HG03135 (cell line): Measurements from ENCODE around the gene ATP10A.

Experiments
- ATAC-seq: cut with Tn5 transposase; IDR thresholded peaks from one replicate; pipeline ENCODE4 v1.9.1; 2021; ENCODE audit warnings: mild to moderate bottlenecking, moderate library complexity; ENCODE audit not compliant: unreplicated experiment

The ATP10A gene

DNA sequence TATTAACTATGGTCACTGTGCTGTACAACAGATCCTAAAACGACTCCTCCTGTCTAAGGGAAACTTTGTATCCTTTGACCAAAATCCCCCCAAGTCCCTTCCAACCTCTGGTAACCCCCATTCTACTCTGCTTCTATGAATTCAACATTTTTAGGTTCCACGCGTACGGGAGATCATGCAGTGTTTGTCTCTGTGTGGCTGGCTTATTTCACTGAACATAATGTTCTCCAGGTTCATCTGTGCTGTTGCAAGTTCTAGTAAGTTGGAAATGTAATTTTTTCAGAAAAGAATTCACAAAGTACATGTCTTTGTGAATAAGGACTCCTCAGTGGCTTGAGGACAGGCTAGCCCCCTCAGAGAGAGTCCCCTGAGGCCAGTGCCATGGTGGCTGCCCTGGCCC lies 66.1 kb downstream of the ATP10A start:
- ATAC-seq = no peak

DNA sequence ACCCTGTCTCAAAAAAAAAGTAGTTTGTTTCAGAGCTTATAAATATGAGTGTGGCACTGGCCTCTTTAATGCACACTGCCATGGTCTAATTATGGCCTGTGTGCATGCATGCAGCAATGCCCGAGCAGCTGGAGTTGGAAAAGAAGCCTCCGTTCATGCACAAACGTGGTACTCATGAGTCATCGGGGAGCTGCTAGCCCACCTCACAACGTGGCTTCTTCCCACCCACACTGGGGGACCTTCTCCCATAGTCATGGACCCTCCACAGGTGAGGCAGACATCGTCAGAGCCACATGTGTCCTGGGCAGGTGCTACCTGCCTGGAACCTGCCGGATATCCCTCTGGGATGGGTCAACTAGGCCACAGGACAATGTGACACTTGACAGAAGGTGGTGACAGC lies 66.7 kb downstream of the ATP10A start:
- ATAC-seq = no peak

DNA sequence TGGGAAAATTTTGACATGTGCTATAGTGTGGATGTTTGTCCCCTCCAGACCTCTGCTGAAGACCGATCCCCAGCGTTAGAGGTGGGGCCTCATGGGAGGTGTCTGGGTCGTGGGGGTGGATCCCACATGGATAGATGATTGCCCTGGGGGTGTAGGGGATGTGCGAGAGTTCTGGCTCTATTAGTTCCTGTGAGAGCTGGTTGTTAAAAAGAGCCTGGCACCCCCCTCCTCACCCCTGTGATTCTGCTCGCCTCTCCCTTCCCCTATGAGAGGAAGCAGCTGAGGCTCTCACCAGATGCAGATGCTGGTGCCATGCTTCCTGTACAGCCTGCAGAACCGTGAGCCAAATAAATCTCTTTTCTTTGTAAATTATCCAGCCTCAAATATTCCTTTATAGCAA lies 67.4 kb downstream of the ATP10A start:
- no peak for ATAC-seq

DNA sequence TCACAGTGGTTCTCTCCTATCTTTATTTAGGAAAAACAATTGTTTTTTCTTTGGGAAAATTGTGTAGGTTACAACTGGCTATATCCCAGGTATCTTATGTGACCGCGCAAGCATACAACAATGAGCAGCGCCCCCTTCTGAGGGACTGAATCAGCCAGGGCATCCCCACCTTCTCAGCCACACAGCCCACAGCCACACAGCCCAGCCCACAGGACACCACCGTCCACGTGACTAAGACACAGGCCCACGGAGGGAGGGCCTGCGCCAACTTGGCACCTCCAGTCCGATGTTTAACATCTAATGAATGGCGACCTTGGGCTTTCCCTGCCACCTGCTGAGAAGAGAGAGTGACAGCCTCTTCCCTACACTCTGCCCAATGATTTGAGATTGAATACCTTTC lies 68.1 kb downstream of the ATP10A start:
- ATAC-seq = no peak

DNA sequence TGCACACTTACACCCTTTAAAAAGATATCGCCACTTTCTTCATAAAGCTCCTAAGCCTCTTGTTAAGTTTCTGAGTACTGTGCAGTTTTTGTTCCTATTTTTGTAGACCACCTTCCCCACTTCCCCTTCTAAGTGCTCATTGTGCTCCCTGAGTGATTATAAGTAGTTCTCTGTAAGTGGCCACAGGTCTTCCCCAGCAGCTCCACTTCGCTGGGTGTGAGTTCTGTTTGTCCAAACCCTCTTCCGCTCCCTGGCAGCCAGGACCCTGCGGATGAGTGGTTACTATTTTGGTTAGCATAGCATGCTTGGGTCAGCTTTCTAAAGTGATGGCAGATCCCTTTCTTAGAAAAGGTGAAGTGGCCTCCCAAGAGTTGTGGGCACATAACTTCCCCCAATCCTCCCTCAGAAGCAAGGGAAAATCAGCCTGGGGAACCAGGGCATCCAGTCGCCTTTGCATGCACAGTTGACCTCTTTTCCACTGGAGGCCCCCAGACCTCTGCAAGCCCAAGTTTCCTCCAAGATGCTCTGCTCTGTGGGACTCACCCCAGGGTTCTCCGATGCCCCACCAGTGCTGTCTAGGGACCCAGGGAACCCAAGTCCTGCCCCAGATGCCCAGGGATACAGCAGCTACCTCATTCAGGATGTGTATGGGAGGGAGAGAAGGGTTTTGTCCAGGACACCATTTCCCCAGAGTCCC lies 69.6 kb downstream of the ATP10A start:
- ATAC-seq = peak; percentile 56

DNA sequence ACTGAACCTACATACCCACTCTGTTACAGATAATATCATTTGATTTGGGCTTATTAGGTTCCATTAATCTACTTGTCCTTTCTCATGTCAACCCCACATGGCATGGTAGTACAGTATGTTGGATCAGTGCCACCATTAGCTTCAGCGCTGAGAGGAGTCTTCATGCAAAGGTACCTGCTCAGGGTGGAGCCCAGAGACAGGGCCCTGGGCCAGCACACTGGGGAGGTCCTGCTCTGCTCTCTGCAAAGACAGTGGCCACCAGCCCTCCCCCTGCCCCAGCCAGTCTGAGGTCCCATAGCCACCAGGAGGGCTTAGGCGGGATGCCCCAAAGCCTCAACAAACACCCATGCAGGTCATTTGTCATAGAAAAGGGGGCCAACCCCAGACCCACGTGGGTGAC lies 71.0 kb downstream of the ATP10A start:
- ATAC-seq = no peak

DNA sequence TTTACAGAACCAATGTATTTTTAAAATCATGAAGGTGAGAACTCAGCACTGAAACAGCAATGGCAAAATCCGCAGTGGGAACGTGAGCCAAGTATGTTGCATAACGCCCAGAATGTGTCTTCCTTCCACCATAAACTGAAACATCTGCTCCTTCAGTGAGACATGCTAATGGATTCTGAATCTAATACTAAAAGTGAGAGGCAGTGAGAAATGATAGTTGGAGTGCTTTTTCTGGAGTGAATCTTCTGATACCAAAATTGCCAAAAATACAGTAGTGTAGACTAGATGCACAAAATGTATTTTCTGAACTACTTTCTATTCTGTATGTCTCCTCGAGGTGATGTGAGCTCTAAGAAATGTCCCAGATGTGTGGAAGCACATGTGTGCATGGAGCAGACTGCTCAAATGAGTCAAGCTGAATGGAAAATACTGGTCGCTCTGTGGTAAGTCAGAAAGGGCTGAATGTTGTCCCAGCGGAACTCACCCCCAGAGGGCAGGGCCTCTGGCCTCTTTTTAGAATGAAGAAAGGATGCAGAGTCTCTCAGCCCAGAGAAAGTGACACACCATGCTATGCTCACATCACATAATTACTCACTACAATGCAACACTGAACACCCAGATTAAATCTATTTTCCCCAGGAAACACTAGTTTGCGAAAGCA lies 73.0 kb downstream of the ATP10A start:
- ATAC-seq = no peak

DNA sequence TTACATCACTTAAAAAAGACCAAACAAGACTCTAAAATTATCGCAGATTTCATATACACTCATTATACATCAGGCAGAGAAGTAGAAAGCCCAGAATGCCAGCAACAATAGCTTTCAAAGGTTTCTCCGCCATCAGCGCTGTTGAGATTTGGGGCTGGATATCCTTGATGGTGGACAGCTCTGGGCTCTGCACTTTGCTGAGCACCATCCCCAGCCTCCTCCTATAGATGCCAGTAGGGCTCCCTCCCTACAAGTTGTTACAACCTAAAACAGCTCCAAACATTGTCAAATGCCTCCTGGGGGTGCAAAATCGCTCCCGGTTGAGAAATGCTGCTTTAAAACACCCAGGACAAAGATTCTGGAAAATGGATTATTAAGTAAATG lies 73.5 kb downstream of the ATP10A start:
- ATAC-seq = no peak

DNA sequence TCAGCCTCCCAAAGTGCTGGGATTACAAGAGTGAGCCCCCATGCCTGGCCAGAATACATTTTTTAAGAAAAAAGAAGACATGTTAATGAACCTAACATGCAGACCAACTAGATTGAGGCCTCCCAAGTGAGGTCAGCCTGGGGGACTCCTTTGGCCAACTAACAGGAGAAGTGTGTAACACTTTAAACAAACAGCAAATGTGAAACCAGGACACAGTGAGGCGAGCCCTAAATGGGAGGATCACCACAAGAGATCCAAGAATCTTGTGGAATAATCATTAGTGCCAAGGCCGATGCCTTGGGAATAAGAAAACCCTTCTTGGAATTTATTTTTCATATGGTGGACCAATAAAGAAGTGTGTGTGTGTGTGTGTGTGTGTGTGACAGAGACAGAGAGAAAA lies 73.9 kb downstream of the ATP10A start:
- no peak for ATAC-seq

DNA sequence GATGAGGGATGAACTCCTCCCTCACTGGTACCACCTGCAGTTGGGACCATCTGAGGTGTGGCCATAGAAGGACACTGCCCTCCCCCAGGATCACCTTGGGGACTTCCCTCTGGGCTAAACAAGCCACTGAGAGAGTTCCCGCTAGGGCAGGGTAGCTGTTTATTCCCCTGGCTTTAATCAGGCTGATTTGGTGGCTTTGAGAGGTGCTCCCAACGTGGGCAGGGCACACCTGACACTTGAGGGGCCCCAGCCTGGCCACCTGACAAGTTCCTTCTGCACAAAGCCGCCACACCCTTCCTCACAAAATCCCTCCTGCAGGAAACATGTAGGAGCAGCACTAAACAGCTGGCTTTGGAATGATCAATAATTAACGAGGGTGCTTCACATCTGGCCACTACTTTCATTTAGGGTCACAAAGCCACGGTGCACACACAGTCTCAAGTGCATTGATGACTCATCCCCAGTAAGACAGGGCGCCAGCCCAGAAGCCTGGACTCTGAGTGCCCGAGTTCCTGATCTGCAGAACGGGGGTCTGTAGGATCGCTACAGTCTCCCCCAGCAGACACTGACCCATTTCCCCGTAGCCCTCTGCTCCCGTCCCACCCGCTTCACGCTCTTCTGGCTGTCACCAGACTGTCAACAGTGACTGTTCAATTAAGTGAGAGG lies 75.1 kb downstream of the ATP10A start:
- no peak for ATAC-seq

DNA sequence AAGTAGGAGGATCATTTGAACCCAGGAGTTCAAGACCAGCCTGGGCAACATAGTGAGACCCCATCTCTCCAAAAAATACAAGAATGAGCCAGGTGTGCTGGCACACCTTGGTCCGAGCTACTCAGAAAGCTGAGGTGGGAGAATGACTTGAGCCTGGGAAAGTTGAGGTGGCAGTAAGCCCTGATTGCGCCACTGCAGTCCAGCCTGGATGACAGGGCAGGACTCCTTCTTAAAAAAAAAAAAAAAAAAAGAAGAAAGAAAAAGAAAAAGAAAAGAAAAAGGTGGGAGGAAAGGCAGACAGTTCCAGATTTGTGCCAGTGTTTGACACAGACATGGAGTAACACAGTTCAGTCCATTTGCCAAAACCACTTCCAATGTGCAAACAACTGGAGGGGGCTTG lies 75.7 kb downstream of the ATP10A start:
- no peak for ATAC-seq

DNA sequence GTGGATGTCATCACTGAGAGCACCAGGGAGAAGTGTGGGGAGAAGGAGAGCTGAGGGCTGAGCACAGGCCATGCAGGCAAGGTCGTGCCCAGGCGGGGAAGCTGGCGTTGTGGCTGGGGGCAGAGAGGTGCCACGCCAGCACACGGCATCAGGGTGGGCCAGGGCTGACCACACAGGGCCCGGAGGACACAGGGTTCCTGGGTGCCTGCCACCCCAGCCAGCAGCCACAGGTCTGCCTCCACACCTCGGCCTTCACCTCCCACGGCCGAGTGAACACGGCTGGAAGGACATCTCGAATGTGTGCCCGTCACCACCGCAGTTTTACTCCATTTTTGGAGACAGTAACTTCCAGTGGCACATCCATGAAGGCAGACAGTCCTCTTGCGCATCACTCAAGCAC lies 77.1 kb downstream of the ATP10A start:
- no peak for ATAC-seq

DNA sequence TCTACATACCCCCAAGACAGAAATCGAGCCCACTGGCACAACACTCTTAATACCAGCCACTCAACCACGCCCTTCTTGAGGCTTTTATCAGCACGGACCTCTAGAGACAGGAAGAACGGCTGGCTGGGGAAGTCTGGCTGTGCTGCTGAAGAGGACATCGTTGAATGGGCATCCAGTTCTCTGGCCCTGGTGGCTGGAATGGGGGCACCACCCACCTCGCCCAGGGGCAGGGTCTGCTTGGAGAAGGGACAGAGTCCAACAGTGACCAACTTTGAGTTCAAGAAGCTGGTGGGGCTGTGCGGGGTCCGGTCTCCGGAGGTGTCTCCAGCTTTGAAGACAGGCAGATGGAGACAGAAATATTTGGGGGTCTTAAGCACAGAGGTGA lies 77.5 kb downstream of the ATP10A start:
- ATAC-seq = no peak

DNA sequence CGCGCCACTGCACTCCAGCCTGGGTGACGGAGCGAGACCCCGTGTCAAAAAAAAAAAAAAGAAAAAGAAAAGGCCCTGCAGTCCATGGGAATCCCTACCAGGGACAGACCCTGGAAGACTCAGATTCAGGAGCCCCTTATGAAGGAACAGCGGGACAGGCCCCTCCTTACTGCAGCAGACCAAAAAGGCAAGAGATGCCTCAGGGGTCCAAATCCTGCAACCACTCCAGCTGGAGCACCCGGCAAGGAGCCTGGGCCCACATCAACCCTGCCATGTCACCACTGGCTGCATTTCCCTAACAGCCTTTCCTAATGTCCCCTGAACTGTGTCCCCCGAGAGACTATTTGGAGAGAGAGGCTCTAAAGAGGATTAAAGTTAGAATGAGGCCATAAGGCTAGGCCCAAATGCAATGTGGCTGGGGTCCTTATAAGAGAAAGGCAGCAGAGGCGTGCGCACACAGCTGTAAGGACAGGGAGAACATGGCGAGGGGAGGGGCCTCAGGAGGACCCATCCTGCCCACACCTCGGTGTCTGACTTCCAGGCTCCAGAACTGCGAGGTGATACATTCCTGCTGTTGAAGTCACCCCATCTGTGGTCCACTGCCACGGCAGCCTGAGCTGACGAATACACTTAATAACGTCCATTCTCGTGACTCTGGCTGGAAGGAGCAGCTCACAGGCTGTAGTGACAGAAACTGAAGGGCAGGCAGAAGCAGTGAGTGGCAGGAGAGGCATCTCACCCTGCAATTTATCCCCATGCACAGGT lies 78.1 kb downstream of the ATP10A start:
- ATAC-seq = no peak

DNA sequence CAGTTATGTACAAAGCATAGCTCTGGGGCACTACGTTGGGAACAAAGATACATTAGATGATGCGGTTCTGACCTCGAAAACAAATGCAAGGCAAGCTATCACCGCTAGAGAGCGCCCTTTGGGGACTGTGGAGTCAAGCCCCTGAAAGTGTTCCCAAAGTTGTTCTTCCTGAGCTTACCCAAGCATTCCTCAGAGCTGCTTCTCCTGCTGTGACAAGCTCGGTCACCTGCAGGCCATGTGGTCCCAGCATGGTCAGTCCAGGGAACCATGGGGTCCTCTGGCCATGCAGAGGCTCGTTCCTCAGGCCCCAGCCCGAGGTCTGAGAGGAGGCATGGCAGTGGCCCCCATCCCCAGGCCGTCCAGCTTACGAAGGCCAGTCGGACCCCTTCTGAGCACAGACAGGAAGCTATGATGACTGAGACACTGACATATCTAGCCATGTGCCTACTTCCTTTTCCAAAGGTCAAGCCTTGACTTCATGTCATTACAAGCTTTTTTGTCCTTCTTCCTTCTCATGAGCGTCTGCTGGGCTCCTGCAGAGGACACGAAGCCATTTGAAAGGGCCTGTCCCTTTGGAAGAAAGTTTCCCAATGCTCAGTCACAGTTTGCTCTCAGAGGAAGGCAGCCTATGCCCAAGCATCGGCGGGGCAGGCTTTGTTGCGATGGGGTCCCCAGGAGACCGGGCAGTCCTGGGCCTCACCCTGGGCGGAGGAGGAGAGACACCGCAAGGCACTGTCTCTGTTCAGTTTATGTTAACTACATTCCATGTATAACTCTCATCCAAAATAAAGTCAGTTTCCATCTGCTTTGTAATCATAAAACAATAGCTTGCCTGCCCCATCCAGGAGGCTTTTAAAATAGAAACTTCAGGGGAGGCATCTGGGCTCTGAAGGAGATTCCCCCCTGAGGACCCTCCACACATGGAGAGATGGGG lies 79.3 kb downstream of the ATP10A start:
- ATAC-seq = no peak

DNA sequence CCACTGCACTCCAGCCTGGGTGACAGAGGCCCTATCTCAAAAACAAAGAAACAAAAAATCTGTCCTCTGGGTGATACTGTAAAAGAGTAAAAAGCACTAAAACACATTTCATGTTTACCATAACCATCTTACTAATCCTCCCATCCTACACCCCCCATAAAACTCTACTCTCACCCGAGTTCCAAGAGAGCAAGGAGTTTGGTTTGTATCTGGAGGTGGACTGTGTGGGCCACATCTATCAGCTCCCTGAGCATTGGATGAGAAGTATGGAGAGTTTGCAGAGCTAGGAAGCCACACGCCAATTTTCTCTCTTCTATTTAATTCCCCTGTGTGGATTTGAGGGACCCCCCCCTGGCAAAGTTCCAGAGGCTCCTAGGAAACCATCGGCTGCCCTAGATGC lies 80.0 kb downstream of the ATP10A start:
- no peak for ATAC-seq

DNA sequence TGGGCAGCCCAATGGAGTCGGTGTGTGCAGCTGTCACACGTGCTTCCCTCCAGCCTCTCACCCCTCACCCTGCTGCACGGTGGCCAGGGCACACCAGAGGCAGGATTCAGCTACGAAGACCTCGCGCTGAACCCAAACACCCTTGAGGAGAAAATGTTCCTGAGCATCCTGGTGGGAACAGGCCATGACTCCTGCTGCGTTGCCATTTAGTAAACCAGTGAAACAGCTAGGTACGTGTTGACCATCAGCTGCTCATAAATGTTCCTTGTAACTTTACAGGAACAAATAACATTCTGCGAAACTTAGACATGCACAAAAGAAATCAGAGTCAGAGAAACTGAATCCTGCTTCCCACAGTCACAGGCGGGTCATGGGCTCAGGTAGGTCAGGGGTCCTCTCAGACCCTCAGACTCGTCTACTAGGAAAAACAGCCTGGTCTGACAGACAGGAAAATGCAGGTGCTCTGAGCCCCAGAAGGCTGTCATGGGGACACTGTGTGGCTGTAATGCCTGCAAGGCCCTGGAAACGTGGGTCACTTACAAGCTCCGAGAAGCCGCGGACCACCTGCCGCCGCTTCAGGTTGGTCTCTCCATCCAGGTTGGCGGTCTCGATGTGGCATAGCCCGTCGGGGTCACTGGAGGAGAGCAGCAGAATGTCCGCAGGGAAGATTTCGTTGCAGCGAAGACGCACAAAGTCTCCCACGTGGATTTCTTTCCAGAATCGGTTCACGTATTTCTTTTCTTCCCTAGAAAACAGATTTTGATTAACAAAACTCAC lies 82.5 kb downstream of the ATP10A start:
- ATAC-seq = no peak

DNA sequence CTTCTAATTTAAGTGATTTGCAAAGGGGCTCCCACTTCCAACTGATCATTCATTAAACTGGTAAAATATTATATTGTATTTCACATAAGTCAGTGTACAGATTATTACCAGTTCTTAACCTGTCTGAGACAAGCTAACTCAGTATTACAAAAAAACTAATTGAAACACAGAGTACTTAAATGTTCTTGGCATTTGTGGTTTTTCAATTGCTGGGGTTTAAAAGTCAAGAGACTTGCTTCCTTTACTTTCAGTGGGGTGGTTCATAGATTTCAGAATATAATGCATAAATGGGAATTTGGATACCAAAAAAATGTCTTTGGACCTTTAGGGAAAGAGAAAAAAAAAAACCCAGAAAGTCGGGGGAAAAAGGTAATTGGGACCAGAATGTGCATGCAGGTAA lies 85.0 kb downstream of the ATP10A start:
- no peak for ATAC-seq

DNA sequence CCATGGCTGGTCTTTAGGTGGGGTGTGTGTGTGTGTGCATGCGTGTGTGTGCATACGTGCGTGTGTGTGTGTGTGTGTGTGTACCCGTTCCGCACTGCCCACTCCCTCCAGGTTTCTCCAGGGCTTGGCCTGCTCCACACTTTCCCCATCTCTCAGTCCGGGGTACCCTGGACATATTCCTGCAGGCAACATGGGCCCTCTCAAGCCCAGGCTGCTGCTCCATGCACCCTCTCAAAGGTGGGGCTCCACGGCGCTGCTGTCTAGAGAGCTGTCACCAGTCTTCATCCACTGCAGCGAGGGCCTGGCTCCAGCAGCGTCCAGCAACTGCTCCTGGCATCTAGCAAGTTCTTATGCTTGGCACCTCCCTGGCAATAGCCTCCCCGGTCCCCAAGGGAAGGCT lies 86.1 kb downstream of the ATP10A start:
- no peak for ATAC-seq
